GM12801 (cell line): Measurements from ENCODE around the gene PIK3R1.

Source experiments
- TF ChIP-seq, protein P1 (sequence below): IDR thresholded peaks from one replicate; pipeline ENCODE4 v1.5.1; 2011; ENCODE audit warnings: control low read depth; ENCODE audit not compliant: insufficient read length; ENCODE audit errors: extremely low read depth

Gene PIK3R1

DNA sequence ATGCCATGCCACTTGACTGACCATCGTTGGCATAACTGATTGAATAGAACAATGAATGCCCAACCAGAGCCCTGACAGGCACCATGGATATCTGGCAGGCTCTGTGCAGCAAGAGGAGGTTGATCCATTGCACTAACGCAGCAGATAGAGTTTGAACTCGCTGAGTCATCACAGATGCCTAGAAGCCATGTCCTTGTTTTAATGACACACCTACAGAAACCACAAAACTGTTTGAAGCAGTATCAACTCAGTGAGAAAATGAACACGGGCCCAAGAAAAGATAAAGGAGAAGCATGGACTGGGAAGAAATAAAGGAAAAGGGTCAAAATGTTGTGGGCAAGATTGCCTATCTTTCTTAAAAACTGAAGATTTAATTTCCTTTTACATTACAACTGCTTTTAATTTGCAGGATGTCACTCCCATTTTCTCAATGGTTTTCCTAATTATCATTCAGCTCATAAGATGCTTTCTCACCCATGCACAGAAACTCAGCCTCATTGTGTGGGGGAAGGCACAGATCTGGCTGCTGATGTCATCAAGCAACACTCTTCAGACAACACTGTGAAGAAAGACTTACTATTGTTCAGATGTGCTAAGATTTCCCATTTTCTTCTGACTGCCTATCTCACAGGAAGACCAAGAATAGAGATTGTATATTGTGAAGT lies 129.0 kb downstream of the PIK3R1 start:
- TF ChIP-seq, protein P1, sequence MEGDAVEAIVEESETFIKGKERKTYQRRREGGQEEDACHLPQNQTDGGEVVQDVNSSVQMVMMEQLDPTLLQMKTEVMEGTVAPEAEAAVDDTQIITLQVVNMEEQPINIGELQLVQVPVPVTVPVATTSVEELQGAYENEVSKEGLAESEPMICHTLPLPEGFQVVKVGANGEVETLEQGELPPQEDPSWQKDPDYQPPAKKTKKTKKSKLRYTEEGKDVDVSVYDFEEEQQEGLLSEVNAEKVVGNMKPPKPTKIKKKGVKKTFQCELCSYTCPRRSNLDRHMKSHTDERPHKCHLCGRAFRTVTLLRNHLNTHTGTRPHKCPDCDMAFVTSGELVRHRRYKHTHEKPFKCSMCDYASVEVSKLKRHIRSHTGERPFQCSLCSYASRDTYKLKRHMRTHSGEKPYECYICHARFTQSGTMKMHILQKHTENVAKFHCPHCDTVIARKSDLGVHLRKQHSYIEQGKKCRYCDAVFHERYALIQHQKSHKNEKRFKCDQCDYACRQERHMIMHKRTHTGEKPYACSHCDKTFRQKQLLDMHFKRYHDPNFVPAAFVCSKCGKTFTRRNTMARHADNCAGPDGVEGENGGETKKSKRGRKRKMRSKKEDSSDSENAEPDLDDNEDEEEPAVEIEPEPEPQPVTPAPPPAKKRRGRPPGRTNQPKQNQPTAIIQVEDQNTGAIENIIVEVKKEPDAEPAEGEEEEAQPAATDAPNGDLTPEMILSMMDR = no peak

DNA sequence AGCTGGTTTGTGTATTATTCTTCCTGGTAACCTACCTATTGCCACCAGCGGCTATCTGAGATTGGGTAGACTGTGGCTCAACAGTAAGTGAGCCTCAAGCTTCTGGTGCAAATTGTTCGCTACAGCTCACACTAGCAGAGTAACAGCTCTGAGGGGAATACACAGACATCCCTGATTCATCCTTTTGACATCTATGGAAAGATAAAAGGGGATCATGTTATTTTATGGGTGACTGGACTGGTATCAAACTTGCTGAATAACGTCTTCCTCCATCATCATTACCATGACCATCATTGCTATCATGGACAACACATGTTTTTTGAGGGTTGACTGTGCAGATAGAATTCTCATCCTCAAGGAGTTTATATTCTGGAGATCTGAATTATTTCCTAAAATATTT lies 129.6 kb downstream of the PIK3R1 start:
- TF ChIP-seq, protein P1 = no peak

GRCh38 chr5:68345582-68345981 lies 130.0 kb downstream of the PIK3R1 start:
- TF ChIP-seq, protein P1 = no peak

DNA sequence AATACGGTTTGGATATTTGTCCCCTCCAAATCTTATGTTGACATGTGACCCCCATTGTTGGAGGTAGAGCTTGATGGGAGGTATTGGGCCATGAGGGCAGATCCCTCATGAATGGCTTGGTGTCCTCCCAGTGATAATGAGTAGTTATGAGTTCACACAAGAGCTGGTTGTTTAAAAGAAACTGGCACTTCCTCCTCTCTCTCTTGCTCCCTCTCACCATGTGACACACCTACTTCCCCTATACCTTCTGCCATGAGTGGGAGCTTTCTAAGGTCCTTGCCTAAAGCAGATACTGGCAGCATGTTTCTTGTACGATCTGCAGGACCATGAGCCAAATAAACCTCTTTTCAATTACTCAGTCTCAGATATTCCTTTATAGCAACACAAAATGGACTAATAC lies 132.0 kb downstream of the PIK3R1 start:
- TF ChIP-seq, protein P1 = no peak

- TF ChIP-seq, protein P1 = no peak
Measured at GRCh38 chr5:68348447-68349222, 133.1 kb downstream of the PIK3R1 start.

- TF ChIP-seq, protein P1 = no peak
Measured at GRCh38 chr5:68350176-68350575, 134.6 kb downstream of the PIK3R1 start.
